Measurements from ENCODE around the gene RYR2. TPM values are rescaled to one million over a fixed set of nuclear protein-coding genes. Genes with fewer than 3 reads are reported as not detected.

The RYR2 gene
- total RNA-seq, 1 donor from 2014 or later = 15.2 TPM

- intact Hi-C loops (cut with DNase I) = no loop called here
- Histone ChIP-seq H3K36me3 (no peaks in the 10 kb centered on the region), H3K27me3 (no peaks in the 10 kb centered on the region), H3K27ac (no peak overlapping the region), H3K4me1 (no peaks in the 10 kb centered on the region), H3K4me3 (no peak overlapping the region), H3K9me3 (no peaks in the 10 kb centered on the region)
- DNase-seq (ENCODE audit: low spot score in 2 of 2) = no peak
- TF ChIP-seq CTCF (IDR thresholded peaks at IDR 0.05) = no peak
Observed at GRCh38 chr1:237204841-237205240, 162.9 kb downstream of the RYR2 start.

- intact Hi-C loops (cut with DNase I) = no loop called here
- no peak for TF ChIP-seq CTCF (IDR thresholded peaks at IDR 0.05)
- H3K9me3 ChIP-seq = no peaks in the 10 kb centered on the region
- H3K27me3 ChIP-seq = no peaks in the 10 kb centered on the region
- no peak overlapping the region for H3K27ac ChIP-seq
- H3K36me3 ChIP-seq = no peaks in the 10 kb centered on the region
- no peaks in the 10 kb centered on the region for H3K4me1 ChIP-seq
- H3K4me3 ChIP-seq = no peak overlapping the region
- peak in 1 of 2 donors; percentile 68 for DNase-seq (ENCODE audit: low spot score in 2 of 2)
Observed at GRCh38 chr1:237205400-237206064, 163.5 kb downstream of the RYR2 start.

GRCh38 chr1:237206065-237206414 lies 164.1 kb downstream of the RYR2 start:
- TF ChIP-seq CTCF (IDR thresholded peaks at IDR 0.05) = no peak
- no peaks in the 10 kb centered on the region for H3K36me3 ChIP-seq
- intact Hi-C loops (cut with DNase I) = no loop called here
- no peaks in the 10 kb centered on the region for H3K27me3 ChIP-seq
- no peak for DNase-seq (ENCODE audit: low spot score in 2 of 2)
- H3K27ac ChIP-seq = no peak overlapping the region
- H3K9me3 ChIP-seq = no peaks in the 10 kb centered on the region
- no peaks in the 10 kb centered on the region for H3K4me1 ChIP-seq
- no peak overlapping the region for H3K4me3 ChIP-seq

- no peak overlapping the region for H3K4me3 ChIP-seq
- DNase-seq (ENCODE audit: low spot score in 2 of 2) = no peak
- no peaks in the 10 kb centered on the region for H3K27me3 ChIP-seq
- intact Hi-C loops (cut with DNase I) = no loop called here
- no peak for TF ChIP-seq CTCF (IDR thresholded peaks at IDR 0.05)
- H3K27ac ChIP-seq = no peak overlapping the region
- H3K9me3 ChIP-seq = no peaks in the 10 kb centered on the region
- no peaks in the 10 kb centered on the region for H3K36me3 ChIP-seq
- H3K4me1 ChIP-seq = no peaks in the 10 kb centered on the region
Observed at GRCh38 chr1:237211031-237211430, 169.0 kb downstream of the RYR2 start.

DNA sequence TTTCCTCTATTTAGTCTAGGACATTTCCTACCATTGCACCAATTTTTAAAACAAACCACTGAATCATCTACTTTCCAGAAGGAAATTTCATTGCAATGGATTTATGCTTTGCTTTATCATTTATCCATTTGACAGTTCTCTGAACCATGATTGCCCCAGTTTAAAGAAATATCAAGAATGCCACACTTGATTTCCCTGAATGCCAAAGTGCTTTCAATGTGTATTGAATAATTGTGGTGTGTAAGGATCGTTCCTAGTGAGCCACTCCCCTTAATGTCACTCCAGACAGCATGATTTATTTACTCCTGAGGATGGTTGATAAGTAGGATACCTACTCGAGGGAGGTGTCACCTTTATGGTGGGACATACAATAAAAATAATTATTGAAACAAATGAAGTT lies 169.6 kb downstream of the RYR2 start:
- Histone ChIP-seq H3K4me1 (no peaks in the 10 kb centered on the region), H3K36me3 (no peaks in the 10 kb centered on the region), H3K4me3 (no peak overlapping the region), H3K9me3 (no peaks in the 10 kb centered on the region), H3K27me3 (no peaks in the 10 kb centered on the region), H3K27ac (no peak overlapping the region)
- DNase-seq (ENCODE audit: low spot score in 2 of 2) = no peak
- intact Hi-C loops (cut with DNase I) = no loop called here
- no peak for TF ChIP-seq CTCF (IDR thresholded peaks at IDR 0.05)
